ENCODE measurements around the gene ASIC4. TPM values are rescaled to one million over a fixed set of nuclear protein-coding genes. Genes with fewer than 3 reads are reported as not detected.

The ASIC4 gene
- total and polyA plus RNA-seq, 2 of the 8 experiments (the other 6 are each of a cell fraction or from before 2014, with no cell fraction given) = 0.12 to 0.22 TPM

DNA sequence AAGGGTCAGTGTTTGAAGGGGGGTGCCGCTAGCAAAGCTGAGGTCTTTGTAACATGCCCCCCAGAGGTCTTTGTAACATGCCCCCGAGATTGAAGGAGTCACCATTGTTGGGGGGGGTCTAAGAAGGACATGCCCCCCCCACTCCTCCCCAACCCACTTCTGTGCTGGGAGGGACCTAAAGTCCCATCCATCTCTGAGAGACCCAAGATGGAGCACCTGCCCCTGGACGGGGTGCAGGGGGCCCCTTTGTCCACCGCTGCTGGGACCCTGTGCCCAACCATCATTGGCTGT is 5.9 kb upstream of the ASIC4 start (continued):
- TF ChIP-seq POLR2AphosphoS5 (IDR thresholded peaks at IDR 0.05; ENCODE audit: low read depth, low read length) = no peak
